Glutamatergic neuron (in vitro differentiated cells): ENCODE results near the gene SPAG6. TPM values are rescaled to one million over a fixed set of nuclear protein-coding genes. Genes with fewer than 3 reads are reported as not detected.

Experiments
- DNase-seq: peaks from one replicate; pipeline ENCODE4 v3.0.0; 2022
- H3K27ac Mint-ChIP-seq: one replicate; pipeline ENCODE4 v1.8.0; 2020; ENCODE audit warnings: mild to moderate bottlenecking, mixed read lengths, inconsistent platforms; ENCODE audit not compliant: unreplicated experiment
- H3K27me3 Mint-ChIP-seq: one replicate; pipeline ENCODE4 v1.8.0; 2020; ENCODE audit warnings: mild to moderate bottlenecking, moderate library complexity, mixed read lengths, inconsistent platforms; ENCODE audit not compliant: unreplicated experiment
- H3K36me3 Mint-ChIP-seq: one replicate; pipeline ENCODE4 v1.8.0; 2020; ENCODE audit warnings: mild to moderate bottlenecking, mixed read lengths, inconsistent platforms; ENCODE audit not compliant: unreplicated experiment
- H3K4me1 Mint-ChIP-seq: one replicate; pipeline ENCODE4 v1.8.0; 2020; ENCODE audit warnings: mild to moderate bottlenecking, low read depth, mixed read lengths, inconsistent platforms; ENCODE audit not compliant: unreplicated experiment
- H3K4me3 Mint-ChIP-seq: one replicate; pipeline ENCODE4 v1.8.0; 2020; ENCODE audit warnings: mild to moderate bottlenecking, mixed read lengths, inconsistent platforms; ENCODE audit not compliant: unreplicated experiment
- H3K9me3 Mint-ChIP-seq: one replicate; pipeline ENCODE4 v1.8.0; 2020; ENCODE audit warnings: mild to moderate bottlenecking, moderate library complexity, mixed read lengths, inconsistent platforms; ENCODE audit not compliant: unreplicated experiment
- total RNA-seq: library from RNA; stranded (reverse); fragmentation: NEBNext Ultra II Directional; extraction: Animal tissue kit (Norgen Biotek cat#: 25700); gene quantifications from one replicate; pipeline ENCODE4 v1.2.1, GENCODE V29; 2021; ENCODE audit not compliant: unreplicated experiment
- TF ChIP-seq, protein P1 (sequence below): fragments of 200-600 bp; sonication (generic); IDR thresholded peaks from one replicate; pipeline ENCODE4 v1.5.0; 2021; ENCODE audit not compliant: partially characterized antibody, unreplicated experiment

The SPAG6 gene
- total RNA-seq, 1 donor from 2014 or later = not detected

DNA sequence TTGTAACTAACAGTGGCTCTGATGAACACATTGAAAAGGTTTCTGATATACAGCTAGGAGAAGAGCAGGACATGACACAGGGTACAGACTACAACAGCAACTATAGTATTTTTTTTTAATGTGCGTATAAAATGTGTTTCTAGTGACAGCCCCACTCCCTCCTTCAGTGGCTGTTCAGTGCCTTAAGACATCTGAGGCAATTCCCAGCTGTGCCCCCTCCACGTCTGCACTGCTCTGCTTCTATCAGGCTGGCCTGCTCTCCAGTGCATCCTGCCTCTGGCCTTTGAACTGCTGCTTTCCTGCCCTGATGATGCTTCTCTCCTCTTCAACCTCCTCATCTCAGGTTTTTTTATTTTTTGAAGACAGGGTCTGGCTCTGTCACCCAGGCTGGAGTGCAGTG lies 111.2 kb downstream of the SPAG6 start:
- Mint-ChIP-seq H3K4me3 (no peak overlapping the region), H3K27ac (peak overlapping the region; percentile 24), H3K9me3 (no peaks in the 10 kb centered on the region), H3K36me3 (no peaks in the 10 kb centered on the region), H3K4me1 (peaks cover 16% of the 10 kb centered on the region), H3K27me3 (no peaks in the 10 kb centered on the region)
- TF ChIP-seq, protein P1, sequence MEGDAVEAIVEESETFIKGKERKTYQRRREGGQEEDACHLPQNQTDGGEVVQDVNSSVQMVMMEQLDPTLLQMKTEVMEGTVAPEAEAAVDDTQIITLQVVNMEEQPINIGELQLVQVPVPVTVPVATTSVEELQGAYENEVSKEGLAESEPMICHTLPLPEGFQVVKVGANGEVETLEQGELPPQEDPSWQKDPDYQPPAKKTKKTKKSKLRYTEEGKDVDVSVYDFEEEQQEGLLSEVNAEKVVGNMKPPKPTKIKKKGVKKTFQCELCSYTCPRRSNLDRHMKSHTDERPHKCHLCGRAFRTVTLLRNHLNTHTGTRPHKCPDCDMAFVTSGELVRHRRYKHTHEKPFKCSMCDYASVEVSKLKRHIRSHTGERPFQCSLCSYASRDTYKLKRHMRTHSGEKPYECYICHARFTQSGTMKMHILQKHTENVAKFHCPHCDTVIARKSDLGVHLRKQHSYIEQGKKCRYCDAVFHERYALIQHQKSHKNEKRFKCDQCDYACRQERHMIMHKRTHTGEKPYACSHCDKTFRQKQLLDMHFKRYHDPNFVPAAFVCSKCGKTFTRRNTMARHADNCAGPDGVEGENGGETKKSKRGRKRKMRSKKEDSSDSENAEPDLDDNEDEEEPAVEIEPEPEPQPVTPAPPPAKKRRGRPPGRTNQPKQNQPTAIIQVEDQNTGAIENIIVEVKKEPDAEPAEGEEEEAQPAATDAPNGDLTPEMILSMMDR = no peak
- peak; percentile 32 for DNase-seq

DNA sequence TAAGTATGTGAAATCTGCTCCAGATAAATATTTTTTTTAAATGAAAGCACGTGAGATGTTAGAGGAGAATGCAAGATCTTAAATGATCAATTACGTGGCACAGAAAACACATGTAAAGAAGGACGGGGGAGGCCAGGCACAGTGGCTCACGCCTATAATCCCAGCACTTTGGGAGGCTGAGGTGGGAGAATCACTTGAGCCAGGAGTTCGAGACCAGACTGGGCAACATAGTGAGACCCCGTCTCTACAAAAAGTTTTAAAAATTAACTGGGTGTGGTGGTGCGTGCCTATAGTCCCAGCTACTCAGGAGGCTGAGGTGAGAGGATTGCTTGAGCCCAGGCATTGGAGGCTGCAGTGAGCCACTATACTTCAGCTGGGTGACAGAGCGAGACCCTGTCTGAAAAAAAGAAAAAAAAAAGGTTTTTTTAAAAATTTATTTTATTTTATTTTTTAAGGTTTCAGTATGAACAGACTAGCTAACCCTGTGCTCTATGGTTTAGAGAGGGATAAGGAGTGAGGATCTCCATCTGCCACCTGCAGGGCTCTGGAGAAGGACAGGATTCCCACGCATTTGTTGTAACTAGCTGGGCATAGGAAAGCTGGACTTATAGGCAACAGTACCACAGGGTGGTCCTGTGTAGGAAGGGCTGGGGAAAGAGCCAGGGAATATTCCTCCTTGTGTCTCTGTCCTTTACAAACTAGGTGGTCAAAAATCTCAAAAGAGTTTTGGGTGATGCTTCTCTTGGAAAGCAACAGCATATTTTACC lies 113.2 kb downstream of the SPAG6 start:
- Mint-ChIP-seq H3K4me3 (no peak overlapping the region), H3K4me1 (peaks cover 16% of the 10 kb centered on the region), H3K9me3 (no peaks in the 10 kb centered on the region), H3K27me3 (no peaks in the 10 kb centered on the region), H3K36me3 (no peaks in the 10 kb centered on the region), H3K27ac (no peak overlapping the region)
- TF ChIP-seq, protein P1 = no peak
- no peak for DNase-seq

GRCh38 chr10:22459496-22459895 lies 114.2 kb downstream of the SPAG6 start:
- DNase-seq = no peak
- no peaks in the 10 kb centered on the region for H3K27me3 Mint-ChIP-seq
- H3K4me1 Mint-ChIP-seq = peaks cover 14% of the 10 kb centered on the region
- H3K36me3 Mint-ChIP-seq = no peaks in the 10 kb centered on the region
- no peak overlapping the region for H3K4me3 Mint-ChIP-seq
- no peaks in the 10 kb centered on the region for H3K9me3 Mint-ChIP-seq
- TF ChIP-seq, protein P1 = no peak
- H3K27ac Mint-ChIP-seq = peak overlapping the region; percentile 10

GRCh38 chr10:22460101-22460500 lies 114.8 kb downstream of the SPAG6 start:
- Mint-ChIP-seq H3K4me1 (peaks cover 14% of the 10 kb centered on the region), H3K9me3 (no peaks in the 10 kb centered on the region), H3K27me3 (peaks cover under 1% of the 10 kb centered on the region), H3K36me3 (no peaks in the 10 kb centered on the region), H3K4me3 (no peak overlapping the region), H3K27ac (no peak overlapping the region)
- TF ChIP-seq, protein P1 = no peak
- DNase-seq = no peak
